GM18870 (cell line): ENCODE measurements around the gene ZNF296.

ENCODE experiments used
- ATAC-seq: cut with Tn5 transposase; IDR thresholded peaks from one replicate; pipeline ENCODE4 v1.9.1; 2021; ENCODE audit warnings: moderate library complexity; ENCODE audit not compliant: unreplicated experiment

Gene ZNF296

GRCh38 chr19:45090034-45090433 lies 13.8 kb upstream of the ZNF296 start:
- no peak for ATAC-seq

- no peak for ATAC-seq
These were observed 11.3 kb upstream of the ZNF296 start for GRCh38 chr19:45087531-45087930.

GRCh38 chr19:45086480-45086879 lies 10.2 kb upstream of the ZNF296 start:
- no peak for ATAC-seq

GRCh38 chr19:45082170-45082569 lies 5.9 kb upstream of the ZNF296 start:
- no peak for ATAC-seq

- ATAC-seq: no peak
These were observed 3.7 kb upstream of the ZNF296 start for GRCh38 chr19:45079911-45080370.

GRCh38 chr19:45079063-45079910 lies 3.0 kb upstream of the ZNF296 start, which contains the start of gene GEMIN7:
Gene GEMIN7 (plus strand): TSS chr19:45079260. CDS start chr19:45090115, 10,855 bp downstream.
- no peak for ATAC-seq

- ATAC-seq: no peak
These were observed 2.2 kb upstream of the ZNF296 start for GRCh38 chr19:45078390-45079062.

- no peak for ATAC-seq
These were observed 813 bp upstream of the ZNF296 start for GRCh38 chr19:45076851-45077730.

- peak; percentile 39 for ATAC-seq
These were observed 813 bp downstream of the ZNF296 start for GRCh38 chr19:45075301-45076028.

- no peak for ATAC-seq
These were observed 1.5 kb downstream of the ZNF296 start for GRCh38 chr19:45074744-45075300.

- ATAC-seq: no peak
These were observed 4.1 kb downstream of the ZNF296 start for GRCh38 chr19:45071969-45072790.

- ATAC-seq: no peak
These were observed 4.7 kb downstream of the ZNF296 start for GRCh38 chr19:45071545-45071938.

- ATAC-seq: no peak
These were observed 5.3 kb downstream of the ZNF296 start for GRCh38 chr19:45070861-45071544.

- ATAC-seq: no peak
These were observed 6.1 kb downstream of the ZNF296 start for GRCh38 chr19:45070214-45070613.

GRCh38 chr19:45069056-45069455 lies 7.2 kb downstream of the ZNF296 start:
- no peak for ATAC-seq

GRCh38 chr19:45068041-45068440 lies 8.2 kb downstream of the ZNF296 start:
- no peak for ATAC-seq

- ATAC-seq: no peak
These were observed 9.2 kb downstream of the ZNF296 start for GRCh38 chr19:45066921-45067661.
